ENCODE results near the gene SLC22A7. TPM values are rescaled to one million over a fixed set of nuclear protein-coding genes. Genes with fewer than 3 reads are reported as not detected.
"Not testable (repeated sequence)": the region's sequence is repeated elsewhere in the genome, so short reads cannot be mapped to it uniquely, and the experiment has no call there.

SLC22A7 gene
- total RNA-seq, 2 donors from 2014 or later, result not detected

GRCh38 chr6:43336382-43336781 is 38.3 kb downstream of the SLC22A7 start:
- no peaks in the 10 kb centered on the region for H3K36me3 Mint-ChIP-seq
- no peaks in the 10 kb centered on the region for H3K9me3 Mint-ChIP-seq
- H3K27ac Mint-ChIP-seq, result no peak overlapping the region
- ATAC-seq (no peak), DNase-seq (ENCODE audit: low spot score in 2 of 2) (no peak)

DNA sequence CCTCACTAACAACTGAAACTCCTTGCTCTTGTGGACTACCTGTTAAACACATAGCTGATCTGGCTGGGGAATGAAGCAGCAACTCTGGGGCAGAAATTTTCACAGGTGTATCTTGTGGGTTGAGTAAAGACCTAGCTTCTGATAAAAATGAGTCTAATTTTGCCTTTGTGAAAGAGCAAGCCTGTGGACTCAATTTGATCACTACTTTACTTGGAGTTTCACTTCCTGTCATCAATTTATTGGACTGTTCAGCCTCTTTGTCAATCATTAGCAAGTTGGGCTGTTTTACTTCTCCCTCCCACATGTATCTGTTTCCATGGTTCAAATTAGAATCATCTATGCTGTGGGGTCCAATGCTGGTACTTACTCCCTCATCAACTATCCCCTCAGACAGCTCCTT is 40.2 kb downstream of the SLC22A7 start:
- no peak for DNase-seq (ENCODE audit: low spot score in 2 of 2)
- ATAC-seq, result no peak
- Mint-ChIP-seq H3K36me3 (no peaks in the 10 kb centered on the region), H3K9me3 (no peaks in the 10 kb centered on the region), H3K27ac (peak overlapping the region in 1 of 2 donors; percentile 70)

DNA sequence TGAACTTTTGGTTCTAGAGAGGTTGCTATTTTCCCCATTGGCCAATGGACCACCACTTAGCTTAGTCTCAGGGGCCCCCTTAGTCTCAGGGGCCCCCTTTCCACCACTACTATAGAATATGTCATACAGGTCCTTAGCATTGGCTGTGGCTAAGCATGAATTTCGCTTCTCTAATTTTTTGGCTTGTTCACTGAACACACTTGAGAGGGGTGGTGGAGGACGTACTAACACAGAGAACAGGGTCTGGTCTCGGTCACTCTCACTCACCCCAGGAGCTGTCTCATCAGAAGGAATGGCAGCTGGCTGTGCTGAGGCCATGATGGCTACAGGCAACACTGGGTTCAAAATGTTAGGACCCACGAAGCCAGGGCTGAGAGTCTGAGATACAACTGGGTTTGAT is 41.1 kb downstream of the SLC22A7 start:
- DNase-seq (ENCODE audit: low spot score in 2 of 2), result no peak
- no peaks in the 10 kb centered on the region for H3K36me3 Mint-ChIP-seq
- no peak overlapping the region for H3K27ac Mint-ChIP-seq
- no peak for ATAC-seq
- H3K9me3 Mint-ChIP-seq, result no peaks in the 10 kb centered on the region

GRCh38 chr6:43346243-43346642 is 48.2 kb downstream of the SLC22A7 start:
- not testable (repeated sequence) for H3K9me3 Mint-ChIP-seq

GRCh38 chr6:43347021-43347420 is 49.0 kb downstream of the SLC22A7 start:
- Mint-ChIP-seq H3K36me3 (peaks cover 0 to 4% of the 10 kb centered on the region in 2 donors), H3K27ac (no peak overlapping the region)
- ATAC-seq, result no peak

More at GRCh38 chr6:43346243-43346642, 48.2 kb downstream of the SLC22A7 start:
- H3K27ac Mint-ChIP-seq; DNase-seq (ENCODE audit: low spot score in 2 of 2); ATAC-seq; H3K36me3 Mint-ChIP-seq: not testable (repeated sequence)

DNA sequence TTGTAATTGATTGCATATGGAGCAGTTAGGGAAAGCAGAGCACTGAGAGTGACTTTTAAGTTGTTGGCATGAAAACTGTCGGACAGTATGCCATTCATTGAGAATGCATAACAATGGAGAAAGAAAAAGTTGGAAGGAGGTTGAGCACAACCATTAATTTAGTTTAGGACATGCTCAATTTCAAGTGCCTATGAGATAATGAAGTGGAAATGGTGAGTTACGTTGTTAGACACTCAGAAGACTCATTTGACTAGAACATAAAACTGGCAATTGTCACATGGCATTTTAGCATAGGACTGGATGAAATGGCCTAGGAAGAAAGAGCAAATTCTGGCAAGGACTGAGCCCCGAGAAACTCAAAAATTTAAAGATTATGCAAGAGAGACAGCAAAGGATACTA is 49.4 kb downstream of the SLC22A7 start:
- Mint-ChIP-seq H3K9me3 (no peaks in the 10 kb centered on the region), H3K27ac (no peak overlapping the region), H3K36me3 (peaks cover 0 to 8% of the 10 kb centered on the region in 2 donors)
- no peak for DNase-seq (ENCODE audit: low spot score in 2 of 2)
- ATAC-seq, result no peak

More at GRCh38 chr6:43347021-43347420, 49.0 kb downstream of the SLC22A7 start:
- DNase-seq (ENCODE audit: low spot score in 2 of 2), result no peak
- H3K9me3 Mint-ChIP-seq, result no peaks in the 10 kb centered on the region

- not testable (repeated sequence) for DNase-seq (ENCODE audit: low spot score in 2 of 2); H3K9me3 Mint-ChIP-seq; H3K27ac Mint-ChIP-seq; ATAC-seq
- peaks cover 0 to 10% of the 10 kb centered on the region in 2 donors for H3K36me3 Mint-ChIP-seq
These were observed 53.9 kb downstream of the SLC22A7 start for GRCh38 chr6:43351951-43352350.

Other genes starting within 250 kb of the SLC22A7 start
- 10 to 100 TPM; 13.0 to 21.6 TPM for gene CUL7, start 244.4 kb upstream of the SLC22A7 start, total RNA-seq
- 10 to 100 TPM; 87.4 to 99.8 TPM for gene MRPL2, start 238.8 kb upstream of the SLC22A7 start, total RNA-seq
- 10 to 100 TPM; 19.9 to 50.1 TPM for gene KLC4, start 238.6 kb upstream of the SLC22A7 start, total RNA-seq
- gene PTK7, start 221.9 kb upstream of the SLC22A7 start, total RNA-seq, result 1 to 10 TPM; 2.9 to 4.7 TPM
- gene SRF, start 127.0 kb upstream of the SLC22A7 start, total RNA-seq, result 10 to 100 TPM; 31.0 to 42.7 TPM
- gene CUL9, start 116.1 kb upstream of the SLC22A7 start, total RNA-seq, result 10 to 100 TPM; 45.7 to 88.0 TPM
- gene DNPH1, start 68.8 kb upstream of the SLC22A7 start, total RNA-seq, result 10 to 100 TPM; 39.3 to 73.5 TPM
- gene TTBK1, start 54.8 kb upstream of the SLC22A7 start, total RNA-seq, result under 1 TPM; 0.09 to 0.37 TPM
- 1 to 10 TPM; 4.2 to 6.4 TPM for gene CRIP3, start 10.6 kb downstream of the SLC22A7 start, total RNA-seq
- gene ZNF318, start 71.4 kb downstream of the SLC22A7 start, total RNA-seq, result 10 to 100 TPM; 10.8 to 12.2 TPM
- gene ABCC10, start 129.3 kb downstream of the SLC22A7 start, total RNA-seq, result 10 to 100 TPM; 30.2 to 46.2 TPM
- gene DLK2, start 157.3 kb downstream of the SLC22A7 start, total RNA-seq, result 1 to 10 TPM in 1 of 2 donors, under 1 TPM in 1; 0.18 to 3.4 TPM
- gene TJAP1, start 179.3 kb downstream of the SLC22A7 start, total RNA-seq, result 10 to 100 TPM; 23.0 to 35.0 TPM
- under 1 TPM; 0.12 to 0.48 TPM for gene LRRC73, start 212.1 kb downstream of the SLC22A7 start, total RNA-seq
- 10 to 100 TPM; 40.7 to 49.1 TPM for gene YIPF3, start 218.7 kb downstream of the SLC22A7 start, total RNA-seq
- 10 to 100 TPM; 34.2 to 57.1 TPM for gene POLR1C, start 218.8 kb downstream of the SLC22A7 start, total RNA-seq

Data from activated naive CD4-positive, alpha-beta T cell treated with anti-CD3 and anti-CD28 coated beads, Interleukin-2, amount 50 U/mL, for 72 hours (primary cell).